HepG2 (cell line): Measurements from ENCODE around the gene TSPAN7.

Experiments used
- MATR3 ChIP-seq: sonication (generic); formaldehyde crosslinking; IDR thresholded peaks from 2 replicates; pipeline ENCODE4 v1.4.0; 2020; ENCODE audit warnings: missing genetic modification reagents
- NFKBIZ ChIP-seq: IDR thresholded peaks from 2 replicates; pipeline ENCODE4 v1.6.1; 2018; ENCODE audit warnings: missing genetic modification reagents, missing compliant biosample characterization
- POLR2A ChIP-seq, 2 experiments: IDR thresholded peaks; 2 replicates each; pipeline ENCODE4 v1.6.1; 2011; ENCODE audit warnings: low read depth in 2 of 2, low read length in 2 of 2, mild to moderate bottlenecking in 1 of 2, moderate library complexity in 1 of 2; ENCODE audit not compliant: insufficient read depth in 1 of 2
- TAF1 ChIP-seq: sonication (generic); formaldehyde crosslinking; IDR thresholded peaks from 2 replicates; pipeline ENCODE4 v1.4.0; 2020; ENCODE audit warnings: missing genetic modification reagents
- ZFP36 ChIP-seq: fragments of 150-350 bp; IDR thresholded peaks from 2 replicates; pipeline ENCODE4 v1.6.1; 2018; ENCODE audit warnings: borderline replicate concordance, low read length, low read depth; ENCODE audit not compliant: partially characterized antibody
- ZNF768 ChIP-seq: sonication (generic); formaldehyde crosslinking; IDR thresholded peaks from 2 replicates; pipeline ENCODE4 v1.4.0; 2020; ENCODE audit warnings: missing genetic modification reagents

DNA sequence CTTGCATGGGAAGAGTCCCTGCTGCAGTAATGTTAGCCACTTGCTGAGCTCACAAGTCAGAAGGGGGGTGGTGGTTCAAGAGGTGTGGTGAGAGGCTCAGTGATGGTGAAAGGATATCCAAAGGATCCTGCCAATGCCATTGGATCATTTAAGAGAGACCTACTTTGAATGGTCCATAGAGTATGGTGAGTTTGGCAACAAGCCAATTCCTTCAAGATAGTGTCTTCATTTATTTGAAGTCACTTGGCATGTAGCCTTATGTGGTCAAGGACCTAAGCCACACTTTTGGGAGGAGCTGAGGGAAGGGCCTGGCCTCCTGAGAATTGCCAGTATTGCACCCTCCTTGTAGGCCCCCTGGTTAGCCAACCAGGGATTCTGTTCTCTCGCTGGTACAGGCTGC lies 87.9 kb downstream of the TSPAN7 start:
- TF ChIP-seq MATR3 (no peak), NFKBIZ (no peak), POLR2A (IDR thresholded peaks at IDR 0.05; ENCODE audit: insufficient read depth in 1 of 2, low read depth in 2 of 2, low read length in 2 of 2) (no peak), ZNF768 (no peak), TAF1 (CRISPR knock-in tag) (no peak), ZFP36 (no peak)
